Brain microvascular endothelial cell (primary cell): ENCODE measurements around the gene CBY1.
A peak's percentile ranks its signal among the peaks of the same experiment; 100 is the strongest.

Source experiments
- DNase-seq: peaks from one replicate; pipeline ENCODE4 v3.0.0-alpha.2; 2020
- H3K27ac ChIP-seq: fragments of 250-450 bp; sonication (Bioruptor Pico); 2 replicates; pipeline ENCODE4 v1.5.1; 2020; ENCODE audit warnings: mild to moderate bottlenecking, moderate library complexity
- H3K27me3 ChIP-seq: fragments of 250-450 bp; sonication (Bioruptor Pico); replicated peaks from 2 replicates; pipeline ENCODE4 v1.5.1; 2020; ENCODE audit warnings: mild to moderate bottlenecking
- H3K36me3 ChIP-seq: fragments of 250-450 bp; sonication (Bioruptor Pico); replicated peaks from 2 replicates; pipeline ENCODE4 v1.5.1; 2020; ENCODE audit warnings: mild to moderate bottlenecking
- H3K4me3 ChIP-seq: 2 replicates; pipeline ENCODE4 v1.5.1; 2011; ENCODE audit warnings: low read depth, mild to moderate bottlenecking, control low read depth, low read length, moderate library complexity
- in situ Hi-C: cut with HindIII; loops from 2 replicates; pipeline ENCODE4 v1.10.0; 2017; ENCODE audit warnings: low sequenced_read_pairs, low pct_ligation_motif_present
- TF ChIP-seq, protein P1 (sequence below): IDR thresholded peaks from 2 replicates; pipeline ENCODE4 v1.5.1; 2011; ENCODE audit warnings: low read depth, mild to moderate bottlenecking, moderate library complexity, low read length, control low read depth, inconsistent platforms; ENCODE audit errors: missing control alignments

The CBY1 gene

GRCh38 chr22:38656256-38657044 lies at the start of gene CBY1, which contains the start of gene FAM227A:
CBY1 (plus strand) TSS chr22:38656638; CDS start chr22:38668055, 11,417 bp downstream.
FAM227A (minus strand) TSS chr22:38656392; CDS start chr22:38650168, 6,224 bp downstream.
- H3K27me3 ChIP-seq, result no peaks in the 10 kb centered on the region
- no peaks in the 10 kb centered on the region for H3K36me3 ChIP-seq
- peak; percentile 83 for DNase-seq
- TF ChIP-seq, protein P1, sequence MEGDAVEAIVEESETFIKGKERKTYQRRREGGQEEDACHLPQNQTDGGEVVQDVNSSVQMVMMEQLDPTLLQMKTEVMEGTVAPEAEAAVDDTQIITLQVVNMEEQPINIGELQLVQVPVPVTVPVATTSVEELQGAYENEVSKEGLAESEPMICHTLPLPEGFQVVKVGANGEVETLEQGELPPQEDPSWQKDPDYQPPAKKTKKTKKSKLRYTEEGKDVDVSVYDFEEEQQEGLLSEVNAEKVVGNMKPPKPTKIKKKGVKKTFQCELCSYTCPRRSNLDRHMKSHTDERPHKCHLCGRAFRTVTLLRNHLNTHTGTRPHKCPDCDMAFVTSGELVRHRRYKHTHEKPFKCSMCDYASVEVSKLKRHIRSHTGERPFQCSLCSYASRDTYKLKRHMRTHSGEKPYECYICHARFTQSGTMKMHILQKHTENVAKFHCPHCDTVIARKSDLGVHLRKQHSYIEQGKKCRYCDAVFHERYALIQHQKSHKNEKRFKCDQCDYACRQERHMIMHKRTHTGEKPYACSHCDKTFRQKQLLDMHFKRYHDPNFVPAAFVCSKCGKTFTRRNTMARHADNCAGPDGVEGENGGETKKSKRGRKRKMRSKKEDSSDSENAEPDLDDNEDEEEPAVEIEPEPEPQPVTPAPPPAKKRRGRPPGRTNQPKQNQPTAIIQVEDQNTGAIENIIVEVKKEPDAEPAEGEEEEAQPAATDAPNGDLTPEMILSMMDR, result no peak
- H3K27ac ChIP-seq, result peak within 1 kb of the TSS; percentile 100
- in situ Hi-C loops, result no loop called here
- peak within 1 kb of the TSS; percentile 91 for H3K4me3 ChIP-seq

GRCh38 chr22:38607680-38608079 lies 48.8 kb upstream of the CBY1 start:
- Histone ChIP-seq H3K36me3 (no peaks in the 10 kb centered on the region), H3K4me3 (no peak overlapping the region), H3K27ac (no peak overlapping the region), H3K27me3 (no peaks in the 10 kb centered on the region)
- DNase-seq, result no peak
- TF ChIP-seq, protein P1, result no peak
- in situ Hi-C loops, result no loop called here

DNA sequence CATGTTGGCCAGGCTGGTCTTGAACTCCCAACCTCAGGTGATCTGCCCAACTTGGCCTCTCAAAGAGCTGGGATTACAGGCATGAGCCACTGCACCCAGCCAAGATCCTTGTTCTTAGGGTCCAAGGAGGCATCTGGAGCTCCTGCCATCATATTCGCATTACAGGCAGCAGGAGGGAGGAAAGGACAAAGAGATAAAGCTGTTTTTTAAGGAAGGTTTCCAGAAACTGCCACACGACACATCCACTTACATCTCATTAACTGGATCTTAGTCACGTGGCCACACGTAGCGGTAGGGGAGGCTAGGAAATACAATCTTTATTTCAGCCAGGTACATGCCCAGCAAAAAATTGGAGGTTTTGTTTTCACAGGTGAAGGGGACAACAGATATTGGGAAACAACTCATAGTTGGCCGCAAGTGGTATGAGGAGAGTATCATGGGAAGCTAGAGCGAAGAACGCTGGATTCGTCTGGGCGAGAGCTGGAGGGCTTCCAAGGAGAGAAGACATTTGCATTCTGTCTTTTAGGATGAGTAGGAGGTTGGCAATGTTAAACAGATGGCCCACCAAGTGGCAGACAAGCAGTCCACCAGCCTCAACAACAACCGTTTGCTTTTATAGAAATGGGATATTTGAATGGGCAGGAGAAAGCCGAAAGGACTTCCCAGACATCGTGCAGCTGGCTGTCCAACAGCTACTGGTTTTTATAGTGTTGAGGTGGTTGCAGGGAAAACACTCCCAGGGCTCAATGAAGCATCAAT lies 47.3 kb upstream of the CBY1 start:
- Histone ChIP-seq H3K36me3 (no peaks in the 10 kb centered on the region), H3K4me3 (no peak overlapping the region), H3K27me3 (no peaks in the 10 kb centered on the region), H3K27ac (no peak overlapping the region)
- DNase-seq, result no peak
- in situ Hi-C loops, result no loop called here
- TF ChIP-seq, protein P1, result no peak

- TF ChIP-seq, protein P1, result no peak
- no peak for DNase-seq
- Histone ChIP-seq H3K27me3 (no peaks in the 10 kb centered on the region), H3K27ac (no peak overlapping the region), H3K4me3 (no peak overlapping the region), H3K36me3 (no peaks in the 10 kb centered on the region)
- in situ Hi-C loops, result no loop called here
Measured at GRCh38 chr22:38610234-38610633, 46.2 kb upstream of the CBY1 start.

- Histone ChIP-seq H3K4me3 (no peak overlapping the region), H3K27ac (no peak overlapping the region), H3K27me3 (no peaks in the 10 kb centered on the region), H3K36me3 (no peaks in the 10 kb centered on the region)
- TF ChIP-seq, protein P1, result no peak
- no peak for DNase-seq
- in situ Hi-C loops, result no loop called here
Measured at GRCh38 chr22:38611559-38611958, 44.9 kb upstream of the CBY1 start.
